NCI-H2196 treated with DMSO at 0.1 percent for 48 hours (cell line): ENCODE data around the gene CNIH3.

Experiments
- DNase-seq: peaks from one replicate; lab custom pipeline; 2025; ENCODE audit not compliant: unreplicated experiment; lab: John Stamatoyannopoulos, UW

CNIH3 gene

GRCh38 chr1:224640587-224640986, 24.5 kb downstream of the CNIH3 start:
- DNase-seq, result no peak

DNA sequence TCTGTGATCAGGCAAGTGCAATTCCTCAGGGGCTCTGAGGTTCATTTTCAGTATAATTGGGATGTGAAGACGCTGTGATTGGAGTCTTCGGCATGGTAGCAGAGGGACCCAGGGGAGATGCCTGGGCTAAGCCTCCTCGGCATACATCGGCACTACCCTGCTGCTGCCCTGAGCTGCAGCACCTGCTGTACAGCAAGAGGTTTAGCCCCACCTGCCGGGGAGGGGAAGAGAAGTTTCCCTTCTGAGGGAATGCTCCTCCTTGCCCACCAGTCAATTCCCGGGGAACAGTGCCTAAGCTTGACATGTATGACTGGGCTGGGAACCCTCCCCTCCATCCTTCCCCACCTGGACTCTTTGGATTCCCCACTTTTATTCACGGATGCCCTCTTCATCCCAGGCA, 24.9 kb downstream of the CNIH3 start:
- DNase-seq, result no peak

DNA sequence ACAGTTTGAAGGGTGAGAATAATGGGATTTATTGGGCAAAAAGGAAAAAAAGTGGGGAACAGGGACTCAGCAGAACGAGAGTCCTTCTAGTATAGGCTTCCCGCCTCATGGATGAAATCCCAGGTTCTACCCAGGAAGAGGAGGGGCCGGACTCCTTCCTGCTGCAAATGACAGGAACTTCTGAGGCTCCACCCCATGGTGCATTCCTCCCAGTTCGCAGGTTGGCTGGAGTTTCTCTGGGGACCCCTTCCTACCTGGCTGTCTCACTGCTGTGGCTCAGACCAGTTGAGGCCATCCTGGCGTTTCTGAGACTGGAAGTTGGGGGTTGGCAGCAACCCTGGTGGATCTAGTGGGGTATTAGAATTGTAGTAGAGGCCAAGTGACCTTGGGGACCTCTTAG, 27.5 kb downstream of the CNIH3 start:
- no peak for DNase-seq

- DNase-seq, result no peak
Observed at GRCh38 chr1:224644553-224645154, 28.5 kb downstream of the CNIH3 start.

DNA sequence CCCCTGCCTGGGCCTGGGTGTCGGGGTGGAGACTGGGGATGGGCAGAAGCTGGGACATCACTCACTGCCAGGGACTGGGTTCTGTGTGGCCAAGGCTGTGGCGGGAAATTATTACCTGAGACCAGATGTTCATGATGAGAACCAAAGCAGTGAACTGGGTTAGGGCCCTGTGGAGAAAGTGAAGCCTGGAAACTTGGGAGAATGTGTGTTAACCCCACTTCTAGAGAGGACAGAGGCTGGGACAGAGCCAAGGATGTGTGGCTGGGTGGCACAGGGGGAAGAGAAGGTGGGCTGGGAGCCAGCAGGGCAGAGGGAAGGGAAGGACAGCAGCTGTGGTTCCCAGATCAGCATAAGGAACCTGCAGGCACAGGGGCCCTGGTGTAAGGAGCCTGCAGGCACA, 31.3 kb downstream of the CNIH3 start:
- DNase-seq, result no peak

GRCh38 chr1:224650290-224650689, 34.2 kb downstream of the CNIH3 start:
- no peak for DNase-seq

DNA sequence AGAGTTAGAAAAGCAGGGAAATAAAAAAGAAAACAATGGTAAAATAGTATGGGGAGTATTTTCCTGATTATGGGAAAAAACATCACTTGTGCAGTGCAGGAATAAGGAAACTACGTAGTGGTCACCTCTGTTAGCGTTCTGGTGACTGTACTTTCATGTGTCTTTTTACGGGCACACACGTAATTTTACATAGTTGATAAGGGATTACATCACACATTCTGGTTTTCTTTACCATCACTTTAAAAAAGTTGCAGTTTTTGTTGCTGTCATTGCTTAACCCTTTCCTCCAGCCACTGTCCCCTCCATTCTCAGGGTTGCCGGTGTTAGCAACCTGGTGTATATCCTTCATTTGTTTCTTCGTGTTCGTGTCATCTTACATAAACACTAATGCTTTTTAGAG, 35.1 kb downstream of the CNIH3 start:
- DNase-seq, result no peak

DNA sequence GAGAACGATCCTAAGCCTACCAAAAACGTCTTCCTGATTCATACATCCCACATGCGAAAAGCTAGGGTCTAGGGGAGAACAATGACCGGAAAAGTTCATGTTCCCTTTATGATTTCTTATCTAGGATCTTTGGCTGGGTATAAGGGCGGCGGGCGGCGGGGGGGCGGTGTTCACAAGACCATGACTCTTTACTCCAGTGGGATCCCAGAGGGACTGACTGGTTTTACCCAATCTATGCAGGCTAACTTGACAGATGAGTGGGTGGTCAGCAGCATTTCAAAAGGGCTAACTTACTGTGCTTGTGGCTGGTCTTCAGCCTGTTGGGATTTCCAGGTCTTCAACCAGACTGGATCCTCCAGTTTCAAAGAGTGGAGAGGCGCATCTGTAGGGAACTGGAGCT, 40.3 kb downstream of the CNIH3 start:
- DNase-seq, result no peak

GRCh38 chr1:224660074-224660473, 44.0 kb downstream of the CNIH3 start:
- no peak for DNase-seq

DNA sequence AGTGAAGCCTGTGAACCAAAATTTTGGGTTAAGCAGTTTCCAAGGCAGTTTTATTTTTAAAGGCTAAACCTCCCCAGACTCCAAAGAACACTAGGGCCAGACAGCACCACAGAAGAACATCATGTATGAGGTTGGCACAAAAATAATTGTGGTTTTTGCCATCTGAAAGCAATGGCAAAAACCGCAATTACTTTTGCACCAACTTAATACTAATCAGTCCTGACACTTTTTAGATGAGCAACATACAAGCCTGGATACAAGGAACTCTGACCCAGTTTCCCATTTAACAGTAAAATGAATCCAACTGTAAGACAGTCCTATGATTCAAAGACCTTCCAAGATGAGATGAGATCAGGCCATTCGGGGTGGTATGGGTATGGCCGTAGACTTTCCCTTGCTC, 46.8 kb downstream of the CNIH3 start:
- no peak for DNase-seq

DNA sequence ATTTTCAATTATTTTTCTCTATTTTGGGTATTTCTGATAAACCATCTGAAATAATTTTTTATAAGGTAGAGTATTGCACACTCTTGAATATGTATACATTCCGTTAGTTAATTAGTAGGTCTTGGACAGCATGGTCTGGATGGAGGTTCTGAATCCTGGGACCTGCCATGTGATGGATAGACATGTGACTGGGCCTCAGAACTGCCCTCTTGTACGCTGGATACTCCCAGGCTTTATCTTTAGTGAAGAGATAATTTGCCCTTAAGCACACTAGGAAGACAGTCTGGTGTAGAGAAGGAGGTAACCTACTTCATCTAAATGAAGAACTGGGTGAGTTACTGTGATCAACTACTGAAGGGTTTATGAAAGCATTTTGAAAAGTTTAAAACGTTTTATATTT, 48.9 kb downstream of the CNIH3 start:
- no peak for DNase-seq

GRCh38 chr1:224666078-224666477, 50.0 kb downstream of the CNIH3 start:
- DNase-seq, result no peak

- no peak for DNase-seq
Observed at GRCh38 chr1:224666913-224667312, 50.8 kb downstream of the CNIH3 start.

GRCh38 chr1:224668984-224669383, 52.9 kb downstream of the CNIH3 start:
- peak; percentile 10 for DNase-seq

DNA sequence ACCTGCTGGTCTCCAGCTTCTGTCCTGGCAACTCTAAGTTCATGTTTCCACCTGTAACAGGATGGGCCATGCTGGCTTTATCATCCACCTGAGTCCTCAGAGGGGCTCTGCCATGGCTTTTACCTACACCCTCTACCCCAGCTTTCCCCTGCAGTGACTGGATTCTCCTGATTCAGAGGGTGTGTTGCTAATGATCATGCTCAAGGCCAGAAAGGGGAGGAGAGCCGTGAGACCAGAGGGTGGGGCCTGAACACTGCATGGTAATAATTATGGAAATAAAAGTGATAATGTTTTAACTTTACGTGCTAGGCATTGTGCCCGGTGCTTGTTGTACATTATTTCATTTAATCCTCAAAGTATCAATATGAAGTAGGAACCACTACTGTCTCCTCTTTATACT, 53.3 kb downstream of the CNIH3 start:
- DNase-seq, result no peak

DNA sequence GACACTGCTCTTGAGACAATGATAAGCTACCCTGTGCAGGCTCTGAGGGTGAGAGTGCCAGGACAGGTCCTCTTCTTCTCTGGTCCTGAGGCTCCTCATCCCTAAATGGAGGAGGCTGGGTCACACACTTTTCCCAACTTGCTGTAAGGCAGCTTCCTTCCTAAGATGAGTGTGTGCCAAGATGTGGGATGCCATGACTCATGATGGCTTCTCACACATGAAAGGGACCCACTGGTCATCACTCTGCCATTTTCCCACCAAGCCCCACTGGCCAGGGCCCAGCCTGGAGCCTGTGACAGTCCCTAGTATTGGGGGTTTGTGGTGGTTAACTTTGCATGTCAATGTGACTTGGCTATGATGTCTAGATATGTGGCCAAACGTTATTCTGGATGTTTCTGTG, 54.4 kb downstream of the CNIH3 start:
- no peak for DNase-seq

GRCh38 chr1:224671076-224671475, 55.0 kb downstream of the CNIH3 start:
- no peak for DNase-seq

DNA sequence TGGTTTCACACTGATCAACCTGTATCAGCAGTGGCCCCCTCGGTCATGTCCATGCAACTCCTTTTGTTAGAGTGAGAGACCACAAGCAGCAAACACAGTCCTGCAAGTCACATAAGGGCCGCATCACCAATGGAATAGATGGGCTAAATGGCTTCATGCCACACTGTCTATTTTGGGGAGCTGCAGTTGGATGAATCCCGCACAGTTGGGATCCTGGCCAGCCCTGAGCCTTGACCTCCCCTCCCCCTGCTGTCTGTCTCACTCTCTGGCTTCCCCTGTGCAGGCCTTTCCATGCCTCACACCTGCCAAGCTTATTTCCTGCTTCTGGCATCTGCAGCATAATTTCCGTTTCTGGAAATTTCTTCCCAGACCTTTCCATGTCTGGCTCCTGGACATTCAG, 57.0 kb downstream of the CNIH3 start:
- DNase-seq, result no peak

GRCh38 chr1:224675590-224675989, 59.5 kb downstream of the CNIH3 start:
- DNase-seq, result no peak

DNA sequence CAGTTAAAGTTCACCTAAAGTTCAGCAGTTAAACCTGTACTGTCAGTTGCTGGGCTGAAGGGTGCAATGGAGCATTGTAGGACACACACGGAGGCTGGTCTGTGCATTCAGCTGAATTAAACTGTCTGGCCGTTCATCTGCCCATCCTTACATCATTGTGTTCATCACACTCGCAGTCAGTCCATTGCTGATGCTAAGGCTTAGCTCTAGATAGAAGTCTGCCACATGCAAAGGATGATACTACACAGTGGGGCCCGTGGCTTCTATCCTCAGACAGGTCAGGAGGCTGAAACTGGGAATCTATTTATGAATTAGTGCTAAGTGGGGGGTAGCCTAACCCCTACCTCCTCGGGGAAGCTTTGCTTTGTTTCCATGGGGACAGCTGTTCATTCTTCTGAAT, 60.4 kb downstream of the CNIH3 start:
- DNase-seq, result no peak

- DNase-seq, result no peak
Observed at GRCh38 chr1:224678168-224678567, 62.1 kb downstream of the CNIH3 start.

DNA sequence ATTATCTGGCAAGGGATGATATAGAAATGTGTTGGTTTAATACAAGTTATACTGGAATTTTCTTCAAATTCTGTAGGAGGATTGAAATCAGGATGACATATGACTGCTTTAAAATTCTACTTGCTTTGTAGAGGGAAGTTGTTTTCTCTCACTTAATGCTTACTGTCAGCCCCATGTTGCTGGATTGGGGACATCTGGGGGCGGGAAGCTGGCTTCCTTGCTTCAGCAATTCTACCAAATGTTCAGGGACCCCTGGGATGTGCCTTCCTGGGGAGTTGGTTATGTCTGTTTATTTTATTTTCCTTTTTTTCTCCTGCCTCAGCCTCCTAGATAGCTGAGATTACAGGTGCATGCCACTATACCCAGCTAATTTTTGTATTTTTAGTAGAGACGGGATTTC, 63.5 kb downstream of the CNIH3 start:
- DNase-seq, result no peak

GRCh38 chr1:224681816-224682215, 65.7 kb downstream of the CNIH3 start:
- no peak for DNase-seq

- DNase-seq, result no peak
Observed at GRCh38 chr1:224683936-224684335, 67.8 kb downstream of the CNIH3 start.
